GM21390 (cell line): ENCODE data around the gene RERG.
A peak's percentile ranks its signal among the peaks of the same experiment; 100 is the strongest.
"Not testable (repeated sequence)": the region's sequence is repeated elsewhere in the genome, so short reads cannot be mapped to it uniquely, and the experiment has no call there.

Source experiments
- ATAC-seq: cut with Tn5 transposase; IDR thresholded peaks from one replicate; pipeline ENCODE4 v1.9.1; 2021; ENCODE audit not compliant: unreplicated experiment

Gene RERG, protein sequence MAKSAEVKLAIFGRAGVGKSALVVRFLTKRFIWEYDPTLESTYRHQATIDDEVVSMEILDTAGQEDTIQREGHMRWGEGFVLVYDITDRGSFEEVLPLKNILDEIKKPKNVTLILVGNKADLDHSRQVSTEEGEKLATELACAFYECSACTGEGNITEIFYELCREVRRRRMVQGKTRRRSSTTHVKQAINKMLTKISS

GRCh38 chr12:15220915-15221885, at the start of gene RERG:
RERG (minus strand) TSS chr12:15221417; CDS start chr12:15217489, 3,928 bp downstream.
- ATAC-seq: peak; percentile 95

DNA sequence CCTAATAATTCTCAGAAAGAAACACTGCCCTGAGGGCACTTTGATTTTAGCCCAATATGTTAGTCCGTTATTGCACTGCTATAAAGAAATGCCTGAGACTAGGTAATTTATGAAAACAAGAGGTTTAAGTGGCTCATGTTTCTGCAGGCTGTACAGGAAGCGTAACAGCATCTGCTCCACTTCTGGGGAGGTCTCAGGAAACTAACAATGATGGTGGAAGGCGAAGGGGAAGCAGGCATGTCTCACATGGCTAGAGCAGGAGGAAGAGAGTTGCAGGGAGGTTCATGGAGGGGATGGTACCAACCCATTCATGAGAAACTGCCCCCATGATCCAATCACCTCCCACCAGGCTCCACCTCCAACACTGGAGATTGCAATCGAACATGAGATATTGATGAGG, 49.4 kb upstream of the RERG start:
- no peak for ATAC-seq

- peak; percentile 88 for ATAC-seq
These were observed 47.8 kb upstream of the RERG start for GRCh38 chr12:15268927-15269552.

GRCh38 chr12:15268309-15268708, 47.1 kb upstream of the RERG start:
- no peak for ATAC-seq

- no peak for ATAC-seq
These were observed 44.7 kb upstream of the RERG start for GRCh38 chr12:15265875-15266274.

DNA sequence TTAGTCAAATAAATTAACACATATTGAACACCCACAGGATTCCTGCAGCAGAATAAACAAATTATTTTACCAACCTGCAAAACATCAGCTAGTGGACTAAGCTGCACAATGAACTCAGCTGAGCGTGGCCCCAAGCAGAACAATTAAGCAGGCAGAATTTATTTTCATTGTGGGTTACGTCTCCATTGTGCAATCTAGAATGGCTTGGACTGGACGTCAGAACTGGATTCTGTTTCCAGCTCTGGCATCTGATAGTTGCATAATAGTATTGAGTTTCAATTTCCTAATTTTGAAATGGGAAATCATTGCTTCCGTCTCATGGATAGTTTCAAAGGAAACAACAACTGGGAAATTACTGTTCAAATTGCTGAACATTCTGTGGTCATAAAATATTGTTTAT, 35.5 kb upstream of the RERG start:
- no peak for ATAC-seq

DNA sequence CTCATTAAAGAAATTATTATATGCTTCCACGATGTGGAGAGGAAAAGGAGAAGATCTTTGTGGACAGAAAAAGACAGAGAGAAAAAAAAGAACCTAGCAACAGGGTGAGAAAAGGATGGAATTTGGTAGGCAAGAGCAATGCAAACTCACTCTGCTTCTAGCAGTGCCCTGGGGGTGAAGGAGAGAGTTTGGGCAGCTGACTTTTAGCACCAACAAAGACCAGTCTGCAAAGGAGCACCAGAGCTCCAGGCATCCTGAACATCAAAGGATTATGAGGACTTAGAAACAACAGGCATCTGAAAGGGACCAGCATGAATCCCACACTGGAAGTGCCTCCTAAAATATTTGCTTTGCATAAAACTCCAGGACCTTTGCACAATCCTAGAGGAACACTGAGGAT, 32.8 kb upstream of the RERG start:
- no peak for ATAC-seq

GRCh38 chr12:15244926-15245325, 23.7 kb upstream of the RERG start:
- no peak for ATAC-seq

DNA sequence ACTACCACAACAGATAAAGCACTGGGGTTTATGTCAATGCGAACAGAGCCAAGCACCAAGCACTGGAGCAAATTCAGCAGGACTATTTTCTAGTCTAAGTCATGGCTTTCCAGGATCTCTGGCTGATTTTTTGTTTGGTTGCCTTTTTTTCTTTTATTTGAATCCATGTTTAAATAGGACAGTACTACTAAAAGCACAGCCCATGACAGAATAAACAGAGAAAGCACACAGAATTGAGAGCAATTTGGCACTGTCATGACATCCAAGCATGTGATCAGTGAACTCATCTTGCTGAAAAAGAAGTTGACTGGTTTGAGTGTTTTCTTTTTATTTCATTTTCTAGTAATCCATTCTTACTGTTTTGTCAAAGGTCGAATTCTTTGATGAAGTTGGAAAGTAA, 23.1 kb upstream of the RERG start:
- no peak for ATAC-seq

DNA sequence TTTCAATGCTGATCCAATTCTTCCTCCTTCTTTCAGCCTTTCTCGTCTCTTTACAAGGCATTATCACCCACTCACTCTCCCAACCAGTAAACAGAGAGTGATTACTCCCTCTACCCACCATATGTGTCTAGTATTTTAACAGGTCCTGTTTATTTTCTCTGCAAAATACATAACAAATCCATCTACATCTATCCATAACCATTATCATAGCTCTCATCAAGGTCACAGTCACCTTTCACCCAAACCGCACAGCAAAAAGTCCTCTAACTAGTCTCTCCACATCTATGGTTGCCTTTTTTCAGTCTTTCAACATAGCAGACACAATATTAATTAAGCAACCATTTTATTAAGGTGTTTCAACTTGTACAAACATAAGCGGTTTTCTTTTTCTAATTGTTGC, 21.9 kb upstream of the RERG start:
- ATAC-seq: no peak

GRCh38 chr12:15240898-15241297, 19.7 kb upstream of the RERG start:
- ATAC-seq: no peak

GRCh38 chr12:15234508-15234907, 13.3 kb upstream of the RERG start:
- no peak for ATAC-seq

GRCh38 chr12:15234011-15234410, 12.8 kb upstream of the RERG start:
- no peak for ATAC-seq

DNA sequence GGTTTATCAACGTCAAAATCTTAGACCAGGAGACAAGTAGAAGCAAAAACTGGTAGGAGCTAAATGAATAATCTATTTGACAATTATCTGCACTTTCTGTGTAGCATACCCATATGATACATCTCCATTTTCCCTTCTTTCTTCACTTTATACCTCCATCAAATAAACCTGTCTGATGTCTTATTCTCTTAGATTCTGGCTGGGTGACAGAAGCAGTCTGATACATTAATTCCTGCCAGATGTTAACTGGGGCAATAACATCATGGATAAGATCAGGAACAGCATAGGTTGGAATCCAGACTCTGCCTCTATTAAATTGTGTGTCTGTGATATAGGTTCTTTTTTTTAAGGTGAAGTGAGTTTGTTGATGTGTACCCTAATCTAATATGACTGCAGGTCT, 11.7 kb upstream of the RERG start:
- ATAC-seq: no peak

- no peak for ATAC-seq
These were observed 10.3 kb upstream of the RERG start for GRCh38 chr12:15231493-15231892.

DNA sequence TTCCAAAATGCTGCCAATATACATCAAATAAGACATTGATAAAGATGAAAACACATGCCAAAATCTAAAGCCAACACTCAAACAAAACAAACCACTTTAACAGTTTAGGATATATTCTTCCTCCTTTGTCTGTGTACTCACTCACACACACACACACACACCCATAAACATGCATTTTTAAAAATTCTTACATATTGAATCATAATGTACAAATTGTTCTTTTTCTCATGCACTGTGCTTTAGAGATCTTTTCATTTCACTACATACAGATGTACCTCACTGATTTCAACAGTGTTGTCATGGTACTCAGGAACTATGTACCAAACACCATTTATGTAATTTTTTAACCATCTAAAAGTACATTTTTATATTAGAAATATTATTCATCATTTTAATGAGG, 9.5 kb upstream of the RERG start:
- no peak for ATAC-seq

- no peak for ATAC-seq
These were observed 8.9 kb upstream of the RERG start for GRCh38 chr12:15230137-15230536.

GRCh38 chr12:15227004-15227679, 5.9 kb upstream of the RERG start:
- no peak for ATAC-seq

DNA sequence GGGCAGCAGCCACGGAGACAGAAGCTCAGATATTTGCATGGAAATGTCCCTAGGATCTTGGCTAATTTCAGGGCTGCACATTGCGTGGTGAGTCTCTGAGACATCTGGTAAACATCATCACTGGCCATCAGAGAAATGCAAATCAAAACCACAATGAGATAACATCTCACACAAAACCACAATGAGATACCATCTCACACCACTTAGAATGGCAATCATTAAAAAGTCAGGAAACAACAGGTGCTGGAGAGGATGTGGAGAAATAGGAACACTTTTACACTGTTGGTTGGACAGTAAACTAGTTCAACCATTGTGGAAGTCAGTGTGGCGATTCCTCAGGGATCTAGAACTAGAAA, 4.6 kb upstream of the RERG start:
- ATAC-seq: not testable (repeated sequence)

DNA sequence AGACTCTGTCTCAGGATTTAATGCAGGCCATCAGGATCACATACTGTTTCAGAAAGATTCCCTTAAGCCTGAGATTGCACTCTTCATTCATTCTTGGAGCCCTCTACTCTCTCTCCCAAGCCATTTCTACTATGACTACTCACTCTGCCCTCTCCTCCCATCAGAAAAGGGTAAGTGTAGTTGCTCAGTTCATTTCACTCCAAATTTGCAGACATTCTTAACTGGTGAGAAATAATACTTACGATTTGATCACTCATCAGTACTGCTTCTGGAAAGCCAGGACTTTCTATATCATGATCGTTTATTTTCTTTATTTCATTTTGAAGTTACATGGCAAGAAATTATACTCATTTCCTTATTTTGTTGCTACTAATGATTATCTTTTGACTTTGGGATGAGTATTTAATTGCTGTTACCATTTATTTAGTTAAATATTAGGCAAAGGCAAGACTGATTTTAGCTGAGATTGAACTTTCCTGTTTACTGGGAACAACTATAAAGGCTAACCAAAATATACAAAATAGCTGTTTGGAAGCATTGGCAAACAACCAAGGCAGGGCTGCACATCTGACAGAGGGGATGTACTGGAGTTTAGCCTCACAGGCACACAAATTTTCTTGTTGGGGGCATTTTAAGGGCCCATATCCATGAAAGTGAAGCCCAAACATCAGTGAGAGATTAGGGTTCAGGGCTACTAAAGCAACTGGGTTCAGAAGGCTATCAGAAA, 4.1 kb upstream of the RERG start:
- no peak for ATAC-seq

- no peak for ATAC-seq
These were observed 1.0 kb upstream of the RERG start for GRCh38 chr12:15222219-15222618.
